Smooth muscle cell of the brain vasculature (primary cell): ENCODE results near the gene MOSPD3.

Experiments
- DNase-seq: peaks from one replicate; pipeline ENCODE4 v3.0.0-alpha.2; 2012; ENCODE audit warnings: low read depth, low spot score

MOSPD3 gene

DNA sequence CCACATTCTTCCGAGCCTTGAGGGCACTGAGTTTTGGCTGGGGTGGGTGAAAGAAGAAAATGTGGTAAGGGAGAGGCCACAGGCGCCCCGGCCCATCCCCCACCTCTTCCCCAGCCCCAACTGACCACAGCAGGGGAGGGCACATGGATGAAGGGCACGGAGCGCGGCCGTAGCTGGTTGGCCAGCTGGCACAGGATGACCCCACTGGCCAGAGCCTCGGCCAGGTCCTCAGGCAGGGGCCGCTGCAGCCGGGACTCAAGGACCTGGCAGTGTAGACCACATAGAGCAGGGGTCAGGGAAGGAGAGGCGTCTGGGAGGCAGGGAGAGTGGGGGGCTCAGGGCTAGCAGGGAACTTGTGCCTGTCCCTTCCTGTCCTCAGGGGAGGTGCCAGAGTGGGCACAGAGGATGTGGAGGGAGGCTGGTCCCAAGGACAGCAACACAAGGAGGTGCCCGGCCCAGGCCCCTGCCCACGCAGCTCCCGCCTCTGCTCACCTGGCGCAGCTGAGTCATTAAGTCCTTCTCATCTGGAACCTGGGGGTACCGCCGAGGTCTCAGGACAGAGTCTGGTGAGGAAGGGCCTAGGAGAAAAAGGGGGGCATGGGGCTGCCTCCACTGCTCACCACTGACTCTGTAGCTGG is 36.5 kb upstream of the MOSPD3 start:
- DNase-seq: no peak

DNA sequence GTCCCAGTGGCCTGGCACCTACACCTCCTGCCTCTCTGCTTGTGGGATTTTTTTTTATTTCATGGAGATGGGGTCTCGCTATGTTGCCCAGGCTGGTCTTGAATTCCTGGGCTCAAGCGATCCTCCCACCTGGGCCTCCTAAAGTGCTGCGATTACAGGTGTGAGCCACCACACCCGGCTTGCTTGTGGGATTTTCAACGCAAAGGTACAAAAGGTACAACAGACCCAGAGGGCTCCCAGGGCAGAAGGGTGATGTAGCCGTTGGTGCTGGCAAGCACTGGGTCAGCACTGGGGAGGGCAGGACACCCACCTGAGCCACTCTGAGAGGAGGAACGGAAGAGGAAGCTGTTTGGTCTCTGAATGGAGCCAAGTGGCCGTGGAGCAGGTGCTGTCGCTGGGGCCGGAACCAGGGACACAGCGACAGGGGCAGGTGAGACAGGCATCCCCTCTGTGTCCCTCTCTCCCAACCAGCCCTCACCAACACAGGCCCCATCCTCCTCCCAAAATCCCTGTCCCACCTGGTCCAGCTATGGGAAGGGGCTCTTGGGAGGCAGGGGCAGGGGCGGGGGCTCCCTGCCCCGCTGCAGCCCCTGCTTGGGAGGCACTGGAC is 35.9 kb upstream of the MOSPD3 start:
- DNase-seq: no peak

DNA sequence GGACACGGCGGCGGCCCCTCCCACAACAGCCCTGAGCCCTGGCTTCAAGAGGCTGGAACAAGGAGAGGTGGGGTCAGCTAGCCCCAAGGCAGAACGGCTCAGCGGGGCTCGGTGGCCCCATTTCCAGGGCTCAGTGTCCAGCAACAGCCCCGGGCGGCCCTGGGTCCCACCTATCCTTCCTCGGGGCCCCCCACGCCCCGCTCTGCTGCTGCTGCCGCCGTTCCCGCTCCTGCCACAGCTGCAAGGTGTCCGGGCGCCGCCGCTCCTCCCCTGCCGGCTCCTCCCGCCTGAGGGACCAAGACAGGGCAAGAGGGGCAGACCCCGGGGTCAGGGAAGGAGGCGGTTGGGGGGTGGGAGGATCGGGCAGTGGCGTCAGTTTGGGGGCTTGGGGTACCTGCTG is 35.2 kb upstream of the MOSPD3 start:
- DNase-seq: no peak

DNA sequence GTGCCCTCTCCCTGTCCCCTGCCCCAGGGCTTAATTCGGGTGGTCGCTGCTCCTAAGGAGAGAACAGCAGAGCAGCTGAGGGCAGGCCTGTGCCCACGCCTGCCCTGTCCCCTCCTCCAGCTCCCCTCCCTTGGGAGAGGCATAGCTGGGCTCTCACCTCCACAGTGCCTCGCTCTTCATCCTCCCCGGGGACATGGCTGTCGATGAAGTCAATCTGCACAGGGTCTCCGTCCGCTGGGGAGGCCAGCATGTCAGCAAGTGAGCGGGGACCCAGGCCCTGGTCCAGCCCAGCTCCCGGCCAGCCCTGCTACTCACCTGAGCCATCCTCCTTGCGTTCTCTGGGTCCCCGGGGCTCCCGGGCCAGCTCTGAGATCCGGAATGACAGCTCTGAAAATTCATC is 34.8 kb upstream of the MOSPD3 start:
- DNase-seq: no peak

DNA sequence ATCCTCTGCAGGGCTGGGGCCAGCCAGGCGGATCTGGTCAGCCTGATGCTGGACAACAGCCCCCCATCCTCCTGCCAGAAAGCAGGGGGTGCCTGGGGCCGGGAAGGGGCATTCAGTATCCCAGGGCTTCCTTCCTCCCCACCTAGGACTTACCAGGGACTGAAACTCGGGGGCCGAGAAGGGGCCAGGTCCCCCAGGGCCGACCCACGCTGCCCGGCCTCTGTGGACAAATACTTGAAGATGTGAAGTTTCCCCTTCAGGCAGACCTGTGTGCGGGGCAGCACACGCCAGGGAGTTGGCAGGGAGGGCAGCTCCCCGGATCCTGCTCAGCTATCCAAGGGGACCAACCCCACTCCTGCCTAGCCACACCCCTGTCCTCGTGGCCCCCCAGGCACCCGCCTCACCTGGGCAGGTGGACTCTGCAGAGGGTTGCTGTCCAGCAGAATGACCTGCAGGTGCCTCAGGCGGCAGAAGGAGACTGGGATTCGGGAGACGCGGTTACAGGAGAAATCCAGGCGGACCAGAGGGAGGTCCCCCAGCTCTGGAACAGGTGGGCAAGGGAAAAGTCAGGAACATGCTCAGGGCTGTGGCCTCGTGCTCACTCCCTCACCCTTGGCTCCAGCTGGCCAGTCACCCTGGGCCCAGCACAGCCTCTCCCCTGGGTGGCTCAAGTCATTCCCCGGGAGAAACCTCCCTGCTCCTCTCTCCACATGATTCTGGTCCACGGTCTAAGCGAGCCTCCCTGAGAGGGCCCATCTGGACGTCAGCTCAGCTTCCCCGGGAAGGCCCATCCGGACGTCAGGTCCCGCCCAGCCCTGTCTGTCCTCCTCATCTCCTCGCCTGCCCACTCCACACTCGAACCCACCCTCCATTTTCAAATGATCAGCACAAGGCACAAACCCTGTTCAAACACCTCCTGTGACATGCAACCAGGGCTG is 33.8 kb upstream of the MOSPD3 start:
- no peak for DNase-seq

DNA sequence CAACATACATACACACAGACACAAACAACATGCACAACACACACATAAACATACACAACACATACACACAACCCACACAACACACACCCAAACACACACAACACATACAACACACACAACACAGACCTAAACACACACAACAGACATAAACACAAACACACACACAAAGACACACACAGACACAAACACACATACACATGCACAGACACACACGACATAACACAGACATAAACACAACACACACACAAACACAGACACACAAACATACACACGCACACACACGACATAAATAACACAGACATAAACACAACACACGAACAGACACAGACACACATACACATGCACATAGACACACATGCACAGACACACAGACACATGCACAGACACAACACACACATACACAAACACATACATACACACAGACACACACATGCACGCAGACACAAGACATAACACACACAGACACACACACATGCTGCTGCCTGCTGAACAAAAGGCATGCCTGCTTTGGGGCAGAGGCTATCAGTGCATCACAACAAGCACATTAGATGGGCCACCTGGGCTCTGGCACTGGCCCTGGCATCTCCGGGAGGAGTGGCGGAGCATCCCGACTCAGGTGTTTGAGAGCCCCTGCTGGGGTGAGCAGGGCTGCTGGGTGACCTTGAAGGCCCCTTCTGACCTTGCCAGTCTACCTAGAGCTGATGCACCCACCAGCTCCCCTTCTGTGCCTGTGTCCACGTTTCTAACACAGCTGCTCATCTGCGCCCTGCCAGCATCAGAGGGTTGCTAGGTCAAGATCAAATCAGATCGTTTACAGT is 31.7 kb upstream of the MOSPD3 start:
- DNase-seq: no peak

DNA sequence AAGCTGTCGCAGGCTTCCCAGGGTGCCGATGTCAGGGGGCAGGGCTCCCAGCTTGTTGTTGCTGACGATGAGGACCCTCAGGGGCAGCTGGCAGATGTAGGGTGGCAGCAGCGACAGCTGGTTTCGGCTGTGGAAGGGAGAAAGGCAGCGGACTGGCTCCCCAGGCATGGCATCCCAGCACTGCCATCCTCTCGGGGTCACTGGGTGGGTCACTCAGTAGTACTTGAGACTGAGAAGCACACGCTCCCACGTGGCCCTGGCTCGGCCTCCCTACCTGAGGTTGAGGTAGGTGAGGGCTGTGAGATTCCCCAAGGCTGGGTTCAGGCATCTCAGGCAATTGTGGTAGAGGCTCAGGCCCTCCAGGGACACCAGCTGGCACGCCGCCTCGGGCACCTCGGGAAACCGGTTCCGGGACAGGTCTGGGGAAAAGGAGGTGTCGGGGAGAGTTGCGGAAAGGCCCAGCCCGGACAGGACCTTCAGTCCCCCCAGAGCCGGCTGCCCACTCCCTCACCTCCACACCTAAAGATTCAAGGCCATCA is 30.2 kb upstream of the MOSPD3 start:
- no peak for DNase-seq

DNA sequence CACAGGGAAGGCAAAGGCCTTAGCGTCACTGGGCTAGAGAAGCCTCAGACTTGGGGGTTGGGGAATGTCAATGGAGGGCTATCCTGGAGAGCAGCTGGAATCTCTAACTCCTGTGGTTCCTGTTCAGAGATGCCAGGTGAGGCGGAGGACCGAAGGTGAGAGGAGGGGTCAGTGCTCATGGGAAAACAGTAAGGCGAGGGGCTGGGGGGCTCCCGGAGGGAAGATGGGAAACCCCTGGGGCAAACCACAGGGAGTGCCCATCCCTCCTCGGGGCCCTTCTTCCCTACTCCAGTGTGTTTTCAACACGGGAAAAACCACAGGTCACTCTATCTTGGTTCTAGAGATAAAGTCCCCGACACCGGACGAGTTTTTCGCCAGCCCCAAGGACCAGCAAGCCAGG is 29.7 kb upstream of the MOSPD3 start:
- no peak for DNase-seq

DNA sequence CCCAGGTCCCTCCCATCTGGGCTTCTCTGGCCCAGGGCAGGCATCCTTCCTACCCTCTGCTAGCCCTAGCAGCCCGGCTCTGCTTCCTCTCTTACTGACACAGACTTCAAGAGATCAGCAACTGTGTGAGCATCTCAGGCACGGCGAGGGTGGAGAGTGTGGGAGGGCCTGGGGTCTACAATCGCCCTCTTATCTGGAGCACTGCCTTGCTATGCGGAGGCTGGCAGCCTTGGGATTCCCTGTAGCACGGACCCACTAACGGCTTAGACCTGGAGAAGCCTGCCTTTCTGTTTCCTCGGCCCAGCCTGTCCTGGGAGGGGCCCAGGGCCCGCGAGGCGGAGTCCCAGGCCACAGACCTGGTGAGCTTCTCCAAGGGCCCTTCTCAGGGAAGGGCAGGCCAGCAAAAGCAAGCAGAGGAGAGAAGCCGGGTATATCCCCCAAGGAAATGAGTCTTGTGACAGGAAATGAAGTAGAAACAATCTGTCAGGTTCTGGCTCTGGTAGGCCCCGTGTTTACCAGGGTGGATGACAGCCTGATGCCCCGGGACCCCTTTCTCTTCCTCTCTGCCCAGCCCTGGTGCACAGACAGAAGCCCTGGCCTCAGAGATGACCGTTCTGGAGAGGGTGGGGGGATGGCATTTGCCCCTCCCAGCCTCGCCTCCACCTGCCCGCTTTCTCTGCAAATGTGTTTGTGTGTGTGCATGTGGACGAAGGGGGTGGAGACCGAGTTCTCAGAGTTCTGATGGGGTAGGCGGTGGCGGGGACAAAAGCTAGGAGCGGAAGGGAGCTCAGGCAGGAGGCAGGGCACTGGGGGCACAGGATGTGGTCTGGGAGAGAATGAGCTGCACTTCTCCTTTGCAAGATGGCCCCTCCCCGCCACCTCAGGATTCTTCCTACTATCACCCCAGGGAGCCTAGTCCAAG is 28.9 kb upstream of the MOSPD3 start:
- DNase-seq: no peak

DNA sequence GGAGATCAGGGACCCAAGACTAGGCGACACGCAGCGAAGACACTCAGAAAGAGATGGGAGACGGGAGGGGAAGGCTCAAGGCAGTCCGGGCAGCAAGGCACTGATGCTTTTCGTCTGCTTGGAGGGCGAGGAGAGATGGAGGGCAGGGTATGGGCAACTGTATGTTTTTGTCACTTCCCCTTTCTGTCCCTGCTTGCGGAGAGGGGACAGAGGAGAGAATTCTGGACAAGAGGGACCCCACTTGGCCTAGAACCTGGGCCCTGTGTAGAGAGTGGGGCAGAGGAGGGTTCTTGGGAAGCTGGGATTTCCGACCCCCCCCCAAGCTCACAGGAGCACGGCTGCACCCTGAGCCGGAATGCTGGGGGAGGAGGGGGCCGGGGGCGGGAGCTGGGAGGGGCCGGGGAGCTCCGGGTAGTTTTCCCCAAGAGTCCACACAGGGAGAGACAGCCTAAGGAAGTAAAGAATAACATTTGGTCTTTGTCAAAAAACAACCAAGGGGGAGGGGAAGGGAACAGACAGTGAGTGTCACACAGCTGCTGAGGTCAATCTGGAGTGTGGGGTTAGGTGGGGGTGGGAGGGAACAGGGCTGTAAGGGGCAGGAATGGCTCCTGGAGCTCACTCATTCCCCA is 28.2 kb upstream of the MOSPD3 start:
- no peak for DNase-seq

DNA sequence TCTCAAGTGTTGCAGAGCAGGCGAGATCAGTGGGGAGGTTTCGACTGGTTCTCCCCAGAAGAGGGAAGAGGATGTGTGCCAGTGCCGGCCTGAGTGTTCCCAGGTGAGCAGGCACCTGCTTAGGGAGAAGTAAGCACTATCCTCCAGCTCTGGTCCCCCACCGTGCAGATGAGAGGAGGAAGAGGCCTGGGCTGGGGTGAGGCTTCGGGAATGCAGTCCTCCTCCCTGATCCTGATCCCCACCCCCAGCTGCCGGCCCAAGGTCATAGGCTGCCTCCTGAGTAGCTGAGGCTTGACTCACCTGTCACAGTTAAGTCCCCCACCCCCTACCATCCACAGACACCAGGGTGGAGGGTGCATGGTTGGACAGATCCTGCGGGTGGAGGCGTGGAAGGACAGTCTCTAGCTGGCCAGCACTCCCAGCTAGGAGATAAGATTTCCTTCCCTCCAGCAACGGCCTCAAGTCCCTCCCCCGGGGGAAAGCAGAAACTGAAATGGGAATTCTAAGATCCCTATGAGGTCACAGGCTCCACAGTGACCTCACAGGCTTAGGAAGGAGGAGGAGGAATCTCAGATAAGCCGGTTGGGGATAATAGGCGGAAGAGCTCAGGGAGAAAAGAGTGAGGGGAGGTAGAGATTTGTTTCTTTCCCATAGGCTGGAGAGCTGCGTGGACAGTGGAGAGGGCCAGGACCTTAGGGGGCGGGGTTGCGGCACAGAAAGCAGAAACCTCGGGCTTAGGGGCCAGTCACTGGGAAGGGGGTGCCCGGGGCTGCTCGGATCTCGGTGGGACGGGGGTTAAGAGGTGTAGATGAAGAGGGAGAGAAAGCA is 27.4 kb upstream of the MOSPD3 start:
- DNase-seq: no peak

DNA sequence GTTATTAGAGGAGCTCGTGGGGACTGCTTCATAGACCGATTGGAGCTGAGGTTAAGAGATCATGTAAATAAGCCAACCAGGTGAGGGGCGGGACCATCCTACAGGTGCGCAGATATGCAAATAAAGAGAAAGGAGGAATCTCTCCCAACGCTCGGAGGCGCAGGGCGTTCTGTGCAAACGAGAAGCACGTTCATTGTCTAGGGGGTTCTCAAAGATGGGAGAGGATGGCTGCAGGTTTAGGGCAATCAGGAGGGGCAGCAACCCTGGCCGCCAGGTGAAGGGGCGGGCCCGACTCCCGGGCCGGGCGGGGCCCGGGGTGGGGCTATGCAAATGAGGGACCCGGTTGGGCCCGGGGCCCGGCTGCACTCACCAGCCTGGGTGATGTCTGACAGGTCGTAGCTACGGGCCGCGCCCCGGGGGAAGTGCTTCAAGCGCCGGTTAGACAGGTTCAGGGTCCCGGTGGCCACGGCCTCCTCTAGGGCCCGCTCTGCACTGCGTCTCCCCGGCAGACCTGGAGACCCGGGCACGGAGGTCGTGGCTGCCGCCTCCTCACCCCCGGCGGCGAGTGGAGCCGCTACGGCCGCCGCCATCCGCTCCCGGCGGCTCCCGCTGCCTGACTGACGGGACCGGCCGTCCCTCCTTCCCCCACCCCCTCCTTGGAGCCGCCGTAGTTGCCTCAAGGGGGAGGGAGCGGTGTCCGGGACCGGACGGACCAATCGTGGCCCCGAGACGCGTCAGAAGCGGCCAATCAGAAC is 26.7 kb upstream of the MOSPD3 start, which contains the start of gene LRCH4:
Gene LRCH4 (minus strand): TSS at position 619 of the 755 bp plus-strand sequence. CDS start 29 bp downstream, at position 590.
- no peak for DNase-seq

DNA sequence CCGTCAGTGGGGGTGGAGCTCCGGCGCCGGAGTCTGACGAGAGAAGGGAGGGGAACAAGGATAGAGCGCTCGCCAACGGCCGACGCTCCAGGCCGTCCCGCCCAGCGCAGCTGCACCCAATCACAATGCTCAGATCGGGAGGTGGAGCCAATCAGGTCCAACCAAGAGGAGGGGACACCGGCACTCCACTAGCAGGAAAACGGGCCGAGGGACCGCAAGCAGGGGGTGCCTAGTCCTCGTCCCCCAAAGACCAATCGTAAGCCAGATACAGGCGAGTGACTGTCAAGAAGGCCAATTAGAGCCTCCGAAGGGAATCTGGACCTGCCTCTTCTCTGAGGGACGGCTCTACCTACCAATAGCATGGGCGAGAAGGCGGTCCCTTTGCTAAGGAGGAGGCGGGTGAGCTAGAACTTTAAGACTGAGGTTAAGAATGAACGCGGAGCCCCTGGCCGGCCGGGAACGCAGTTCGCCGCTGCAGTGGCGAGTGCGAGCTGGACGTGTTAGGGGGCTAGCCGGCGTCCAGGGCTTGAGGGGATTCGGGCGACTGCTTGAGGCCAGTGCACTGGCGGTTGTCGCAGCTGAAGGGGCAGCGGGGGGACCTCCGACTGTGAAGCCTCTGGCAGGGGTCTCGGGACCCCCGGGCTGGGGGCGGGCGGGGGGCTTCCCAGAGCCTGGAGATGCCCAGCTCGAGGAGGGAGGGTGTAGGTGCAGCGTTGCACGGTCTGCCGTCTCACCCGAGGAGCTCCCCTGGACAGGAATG is 25.9 kb upstream of the MOSPD3 start, which contains the start of gene FBXO24:
Gene FBXO24 (plus strand): TSS at position 63 of the 760 bp plus-strand sequence. CDS start 298 bp downstream, at position 361.
- peak; percentile 100 for DNase-seq

DNA sequence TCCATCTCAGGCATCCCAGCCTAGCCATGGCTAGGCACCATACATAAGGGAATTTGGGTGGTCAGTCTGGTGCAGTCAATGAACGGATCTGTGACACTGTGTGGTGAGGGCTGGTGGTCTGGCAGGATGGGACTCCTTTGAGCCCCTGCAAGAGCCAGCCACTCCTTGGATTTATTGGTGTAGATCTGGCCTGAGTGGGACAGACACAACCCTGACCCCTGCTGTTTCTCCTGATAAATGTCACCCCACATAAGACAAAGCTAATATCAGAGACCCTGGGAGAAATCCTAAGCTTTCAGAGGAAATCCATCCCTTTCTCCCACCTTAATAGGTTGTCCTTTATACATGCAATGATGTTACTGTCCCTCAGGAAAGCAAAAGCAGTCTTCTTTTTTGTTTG is 23.9 kb upstream of the MOSPD3 start:
- DNase-seq: no peak

DNA sequence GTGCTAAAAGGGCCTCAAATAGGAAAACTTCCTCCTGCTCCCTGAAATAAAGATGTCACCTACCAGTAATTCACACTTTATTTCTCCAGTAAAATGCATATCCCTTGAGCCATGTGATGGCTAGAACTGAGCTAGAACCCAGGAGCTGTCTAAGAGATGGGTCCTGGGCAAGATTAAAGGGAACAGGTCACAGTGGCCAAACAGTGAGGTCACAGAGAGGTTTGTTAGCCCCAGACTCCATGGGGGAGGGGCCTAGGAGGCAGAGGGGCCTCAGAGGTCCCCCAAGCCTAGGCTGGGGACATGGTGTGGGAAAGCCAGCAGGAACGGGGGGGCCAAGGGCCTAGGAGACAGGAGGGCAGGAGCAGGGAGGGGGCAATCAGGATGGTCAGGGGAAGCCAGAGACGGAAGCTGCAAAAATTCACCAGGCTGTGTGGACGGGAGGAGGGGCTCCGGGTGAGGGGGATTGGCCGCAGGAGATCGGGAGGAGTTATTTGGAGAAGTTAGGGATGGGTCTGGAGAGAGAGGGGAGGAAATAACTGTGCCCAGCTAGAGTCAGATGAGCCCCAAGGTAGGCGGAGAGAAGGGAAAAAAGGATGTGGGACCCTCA is 22.9 kb upstream of the MOSPD3 start:
- DNase-seq: no peak

DNA sequence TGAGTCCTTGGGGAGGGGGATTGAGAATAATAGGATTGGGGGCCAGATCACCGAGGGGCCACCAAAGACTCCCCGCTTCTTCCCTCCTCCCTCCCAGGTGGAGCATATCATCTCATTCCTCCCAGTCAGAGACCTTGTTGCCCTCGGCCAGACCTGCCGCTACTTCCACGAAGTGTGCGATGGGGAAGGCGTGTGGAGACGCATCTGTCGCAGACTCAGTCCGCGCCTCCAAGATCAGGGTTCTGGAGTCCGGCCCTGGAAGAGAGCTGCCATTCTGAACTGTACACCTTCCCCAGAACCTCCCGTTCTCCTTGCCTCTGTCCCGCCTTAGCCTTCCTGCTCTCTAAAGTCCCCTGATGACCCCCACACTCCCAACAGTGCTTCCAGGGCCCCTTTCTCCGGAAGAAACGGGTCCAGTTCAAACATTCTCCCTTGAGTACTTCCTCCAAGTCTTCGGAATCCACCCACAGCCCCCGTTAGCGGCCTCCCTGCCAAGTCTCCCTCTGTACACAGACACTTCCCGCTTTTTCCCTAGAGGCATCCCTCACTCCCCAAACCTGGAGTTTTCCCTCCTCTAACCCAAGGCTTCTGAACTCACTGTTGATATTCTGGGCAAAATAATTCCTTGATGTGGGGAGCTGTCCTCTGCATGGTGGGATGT is 22.1 kb upstream of the MOSPD3 start:
- no peak for DNase-seq
